Mesothelial cell of epicardium (in vitro differentiated cells): ENCODE measurements around the gene LYVE1. TPM values are rescaled to one million over a fixed set of nuclear protein-coding genes. Genes with fewer than 3 reads are reported as not detected.
"Not testable (repeated sequence)": the region's sequence is repeated elsewhere in the genome, so short reads cannot be mapped to it uniquely, and the experiment has no call there.

Experiments
- DNase-seq, 2 experiments: peaks; one replicate each; pipeline ENCODE4 v3.0.0; 2021; ENCODE audit warnings: low spot score in 2 of 2; ENCODE audit not compliant: unreplicated experiment in 2 of 2
- H3K27ac Mint-ChIP-seq: 2 replicates; pipeline ENCODE4 v1.8.0; 2021; ENCODE audit warnings: mixed read lengths
- H3K27me3 Mint-ChIP-seq: 2 replicates; pipeline ENCODE4 v1.8.0; 2021; ENCODE audit warnings: low read depth, mixed read lengths
- H3K36me3 Mint-ChIP-seq: 2 replicates; pipeline ENCODE4 v1.8.0; 2021; ENCODE audit warnings: mixed read lengths
- H3K4me1 Mint-ChIP-seq: 2 replicates; pipeline ENCODE4 v1.8.0; 2021; ENCODE audit warnings: mixed read lengths
- H3K4me3 Mint-ChIP-seq: 2 replicates; pipeline ENCODE4 v1.8.0; 2021; ENCODE audit warnings: mild to moderate bottlenecking, moderate library complexity, mixed read lengths
- H3K9me3 Mint-ChIP-seq: 2 replicates; pipeline ENCODE4 v1.8.0; 2021; ENCODE audit warnings: mixed read lengths
- CTCF ChIP-seq: fragments of 200-600 bp; sonication (generic); IDR thresholded peaks from one replicate; pipeline ENCODE4 v1.5.0; 2021; ENCODE audit warnings: antibody characterized with exemption; ENCODE audit not compliant: unreplicated experiment
- total RNA-seq: library from RNA; stranded (reverse); gene quantifications from 3 replicates; pipeline ENCODE4 v1.2.1, GENCODE V29; 2021

Gene LYVE1
- total RNA-seq, 1 donor from 2014 or later, result 0.13 TPM

- no peak overlapping the region for H3K27ac Mint-ChIP-seq
- DNase-seq, result no peak
- TF ChIP-seq CTCF, result no peak
- H3K4me3 Mint-ChIP-seq, result no peak overlapping the region
- no peaks in the 10 kb centered on the region for H3K27me3 Mint-ChIP-seq
- H3K9me3 Mint-ChIP-seq, result peaks cover 10% of the 10 kb centered on the region
- no peaks in the 10 kb centered on the region for H3K4me1 Mint-ChIP-seq
- H3K36me3 Mint-ChIP-seq, result no peaks in the 10 kb centered on the region
These were observed 31.1 kb upstream of the LYVE1 start for GRCh38 chr11:10599388-10600175.

- Mint-ChIP-seq H3K9me3 (peaks cover 10% of the 10 kb centered on the region), H3K36me3 (no peaks in the 10 kb centered on the region), H3K4me3 (no peak overlapping the region), H3K27me3 (no peaks in the 10 kb centered on the region), H3K27ac (no peak overlapping the region), H3K4me1 (no peaks in the 10 kb centered on the region)
- no peak for DNase-seq
- no peak for TF ChIP-seq CTCF
These were observed 30.4 kb upstream of the LYVE1 start for GRCh38 chr11:10598816-10599215.

DNA sequence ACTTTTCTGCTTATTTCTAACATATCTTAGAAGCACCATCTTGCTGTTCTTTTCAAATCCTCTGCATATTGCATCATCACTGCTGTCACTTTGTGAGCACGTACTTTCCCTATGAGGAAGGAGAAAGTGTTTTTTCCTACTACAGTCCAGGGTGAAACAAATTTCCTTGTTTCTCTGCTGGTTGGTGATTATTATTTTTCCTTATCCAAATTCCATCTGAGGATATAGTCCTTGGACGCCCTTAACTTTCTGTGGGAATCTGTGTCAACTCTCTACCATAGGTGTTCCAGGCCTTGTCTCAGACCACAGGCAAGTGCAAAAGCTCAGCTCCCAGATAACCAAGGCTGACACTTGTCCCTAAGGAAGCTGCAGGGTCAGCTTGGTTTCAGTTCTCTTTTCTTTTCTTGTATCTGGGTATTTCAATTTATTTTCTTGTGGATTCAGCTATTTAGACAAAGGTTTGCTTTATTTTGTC lies 29.4 kb upstream of the LYVE1 start:
- TF ChIP-seq CTCF, result no peak
- no peak for DNase-seq
- Mint-ChIP-seq H3K4me3 (no peak overlapping the region), H3K36me3 (no peaks in the 10 kb centered on the region), H3K9me3 (peaks cover 10% of the 10 kb centered on the region), H3K27me3 (no peaks in the 10 kb centered on the region), H3K27ac (peak overlapping the region; percentile 37), H3K4me1 (no peaks in the 10 kb centered on the region)

DNA sequence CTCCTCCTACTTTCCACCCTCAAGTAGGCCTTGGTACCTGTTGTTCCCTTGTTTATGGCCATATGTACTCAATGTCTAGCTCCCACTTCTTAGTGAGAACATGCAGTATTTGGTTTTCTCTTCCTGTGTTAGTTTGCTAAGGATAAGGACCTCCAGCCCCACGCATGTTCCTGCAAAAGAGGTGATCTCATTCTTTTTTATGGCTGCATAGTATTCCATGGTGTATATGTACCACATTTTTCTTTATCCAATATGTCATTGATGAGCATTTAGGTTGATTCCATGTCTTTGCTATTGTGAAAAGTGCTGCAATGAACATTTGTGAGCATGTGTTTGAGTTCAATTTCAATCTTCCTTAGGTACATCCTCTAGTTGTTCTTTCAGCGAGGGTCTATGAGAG lies 27.4 kb upstream of the LYVE1 start:
- not testable (repeated sequence) for DNase-seq, H3K4me1 Mint-ChIP-seq, H3K36me3 Mint-ChIP-seq

DNA sequence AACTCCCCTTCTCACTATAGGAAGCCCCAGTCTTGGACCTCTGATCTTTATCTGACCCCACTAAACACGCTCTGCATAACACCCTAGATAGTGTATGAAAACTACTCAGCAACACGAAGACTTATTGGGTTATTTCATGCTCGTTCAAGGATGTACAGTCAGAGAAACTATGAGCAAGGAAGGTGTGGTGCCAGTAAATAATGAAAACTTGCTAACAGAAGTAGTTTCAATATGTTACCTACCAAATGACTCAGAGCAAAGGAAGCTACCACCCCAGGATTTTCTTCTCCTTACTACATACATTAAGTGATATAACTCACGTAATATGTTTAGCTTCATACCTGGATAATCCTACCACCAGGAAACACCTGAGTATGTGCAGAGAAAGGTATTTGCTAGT lies 25.9 kb upstream of the LYVE1 start:
- Mint-ChIP-seq H3K36me3 (no peaks in the 10 kb centered on the region), H3K4me3 (no peak overlapping the region), H3K9me3 (peaks cover 10% of the 10 kb centered on the region), H3K27ac (no peak overlapping the region), H3K4me1 (peaks cover 12% of the 10 kb centered on the region), H3K27me3 (no peaks in the 10 kb centered on the region)
- DNase-seq, result no peak
- no peak for TF ChIP-seq CTCF

More for the DNA sequence above, 27.4 kb upstream of the LYVE1 start:
- H3K27ac Mint-ChIP-seq, H3K4me3 Mint-ChIP-seq, H3K9me3 Mint-ChIP-seq, H3K27me3 Mint-ChIP-seq: not testable (repeated sequence)

DNA sequence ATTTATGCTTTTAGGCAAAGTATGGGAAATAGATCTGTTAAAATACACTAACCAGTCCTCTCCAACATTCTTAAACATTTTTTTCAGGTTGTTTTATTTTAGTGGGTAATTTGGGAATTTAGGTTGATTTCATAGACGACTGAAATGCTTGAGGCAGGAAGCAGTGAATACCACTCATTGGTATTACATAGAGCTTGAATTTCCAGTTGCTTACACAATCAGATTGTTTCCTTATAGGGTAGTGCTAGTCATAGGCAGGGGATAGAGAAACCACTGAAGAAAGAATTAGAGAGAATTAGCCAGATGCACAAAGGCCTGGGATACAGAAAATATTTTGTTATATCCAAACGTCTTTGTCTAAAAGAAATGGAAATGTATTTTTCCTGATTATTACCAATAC lies 23.9 kb upstream of the LYVE1 start:
- peak overlapping the region; percentile 24 for H3K27ac Mint-ChIP-seq
- no peak overlapping the region for H3K4me3 Mint-ChIP-seq
- no peaks in the 10 kb centered on the region for H3K36me3 Mint-ChIP-seq
- no peak for TF ChIP-seq CTCF
- peaks cover 12% of the 10 kb centered on the region for H3K4me1 Mint-ChIP-seq
- DNase-seq, result no peak
- H3K9me3 Mint-ChIP-seq, result peaks cover 10% of the 10 kb centered on the region
- no peaks in the 10 kb centered on the region for H3K27me3 Mint-ChIP-seq
